Kidney glomerular epithelial cell (primary cell): ENCODE results near the gene HIBADH.
"Not testable (repeated sequence)": the region's sequence is repeated elsewhere in the genome, so short reads cannot be mapped to it uniquely, and the experiment has no call there.

Experiments
- DNase-seq: peaks from one replicate; lab custom pipeline; 2025; lab: John Stamatoyannopoulos, UW

The HIBADH gene

DNA sequence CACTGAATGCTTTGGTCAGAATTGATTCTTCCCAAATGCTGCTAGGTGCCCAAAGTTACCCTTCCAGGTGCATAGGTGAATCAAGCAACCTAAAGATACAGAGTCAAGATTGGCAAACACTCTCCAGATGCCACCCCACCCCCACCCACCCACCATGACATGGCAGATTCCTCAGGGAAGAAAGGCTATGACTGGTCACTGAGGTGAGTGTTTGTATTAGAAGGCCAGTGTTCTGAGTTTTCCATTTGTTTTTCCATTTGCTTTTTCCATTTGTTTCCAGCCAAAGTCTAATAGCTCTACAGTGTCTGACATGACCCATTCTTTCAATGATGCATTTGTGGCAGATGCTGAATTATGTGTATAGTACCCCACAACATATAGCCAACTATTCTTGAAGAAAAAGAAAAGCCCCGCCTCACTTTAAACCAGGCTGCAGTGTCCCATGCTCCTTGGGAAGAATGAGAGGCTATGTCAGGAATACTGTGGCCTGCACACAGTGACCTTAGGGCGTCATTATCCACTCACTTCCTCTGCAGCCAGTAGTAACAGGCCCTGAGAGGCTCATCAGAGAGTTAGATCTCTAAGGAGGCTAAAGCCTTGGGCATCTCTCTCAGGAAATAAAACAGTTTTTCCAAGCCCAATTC lies 16.1 kb upstream of the HIBADH start:
- DNase-seq, result no peak

DNA sequence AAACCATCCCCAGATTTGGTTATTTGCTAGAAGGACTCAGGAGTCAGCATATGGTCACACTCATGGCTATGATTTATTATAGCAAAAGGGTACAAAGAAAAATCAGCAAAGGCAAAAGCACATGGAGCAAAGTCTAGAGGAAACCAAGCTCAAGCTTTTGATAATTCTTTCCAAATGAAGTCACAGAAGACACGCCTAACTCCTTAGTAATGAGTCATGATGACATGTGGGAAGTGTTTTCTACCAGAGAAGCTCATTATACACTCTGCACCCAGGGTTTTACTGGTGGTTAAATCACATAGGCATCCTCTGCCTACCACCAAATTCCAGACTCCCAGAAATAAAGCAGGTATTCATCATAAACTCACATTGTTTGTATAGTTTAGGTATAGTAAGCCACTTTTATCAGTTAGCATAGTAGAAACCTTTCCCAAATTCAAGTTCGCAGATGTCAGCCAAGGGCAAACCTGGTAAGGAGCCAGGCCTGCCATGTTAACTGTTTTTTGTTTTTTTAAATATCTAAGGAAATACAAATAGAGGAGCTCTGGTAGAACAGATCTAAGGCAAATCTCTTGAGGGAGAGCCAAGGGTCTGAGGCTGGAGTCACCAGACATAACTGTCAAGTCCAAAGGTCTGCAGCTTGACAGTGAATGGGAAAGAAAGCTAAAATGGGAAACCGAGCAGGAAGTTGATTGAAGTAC lies 15.4 kb upstream of the HIBADH start:
- DNase-seq, result peak; percentile 90

- not testable (repeated sequence) for DNase-seq
Measured at GRCh38 chr7:27674126-27674525, 11.4 kb upstream of the HIBADH start.

- no peak for DNase-seq
Measured at GRCh38 chr7:27671675-27672074, 9.0 kb upstream of the HIBADH start.

DNA sequence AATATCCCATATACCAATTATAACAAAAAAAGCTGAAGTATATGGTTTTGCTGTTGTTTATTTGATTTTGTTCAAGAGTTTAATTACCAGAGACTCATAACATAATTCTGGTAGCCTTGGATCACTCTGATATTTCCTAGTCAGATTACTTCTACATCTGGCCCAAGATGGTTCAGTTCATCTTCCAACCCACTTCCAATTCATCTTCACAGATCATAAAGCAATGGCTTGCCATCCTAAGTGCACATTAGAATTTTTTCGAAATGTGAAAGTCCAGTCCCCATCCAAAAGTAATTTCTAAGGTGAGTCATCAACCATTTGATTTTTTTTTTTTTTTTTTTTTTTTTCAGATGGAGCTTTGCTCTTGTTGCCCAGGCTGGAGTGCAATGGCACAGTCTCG lies 8.0 kb upstream of the HIBADH start:
- no peak for DNase-seq

DNA sequence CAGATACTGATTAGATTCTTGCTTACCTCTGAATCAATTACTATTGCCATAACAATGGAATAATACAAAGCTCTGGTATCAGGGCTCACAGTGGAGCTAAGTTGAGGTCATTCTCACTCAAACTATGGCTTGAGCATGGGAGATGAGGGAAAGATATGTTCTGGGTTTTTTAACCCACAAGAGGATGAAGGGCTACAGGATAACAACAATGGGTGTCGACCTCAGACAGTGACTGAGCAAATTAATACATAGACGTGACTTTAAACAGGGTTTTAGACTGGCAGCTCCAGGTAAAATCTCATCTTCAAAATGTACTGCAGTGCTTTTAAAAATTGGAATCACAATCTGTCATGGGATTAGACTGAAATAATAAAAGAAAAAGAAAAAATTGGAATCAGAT lies 7.5 kb upstream of the HIBADH start:
- DNase-seq, result no peak

- no peak for DNase-seq
Measured at GRCh38 chr7:27665531-27665930, 2.8 kb upstream of the HIBADH start.

DNA sequence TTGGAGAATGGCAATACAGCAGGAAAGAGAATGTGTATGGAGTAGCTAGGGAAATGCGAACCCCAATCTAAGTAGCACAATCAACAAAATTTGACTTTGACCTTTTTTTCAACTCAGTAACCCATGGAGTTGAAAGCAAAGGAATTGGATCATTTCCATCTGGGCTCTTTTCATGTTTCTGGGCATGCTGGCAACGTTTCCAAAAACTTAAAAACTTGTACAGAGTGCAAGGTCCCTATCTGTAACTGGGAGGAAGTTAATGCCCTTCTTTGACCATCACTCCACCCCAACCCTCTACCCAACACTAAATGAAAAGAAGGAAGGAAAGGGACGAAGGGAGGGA lies 1.3 kb upstream of the HIBADH start:
- no peak for DNase-seq

GRCh38 chr7:27661811-27662489 lies 733 bp downstream of the HIBADH start:
- DNase-seq, result peak; percentile 40

- DNase-seq, result no peak
Measured at GRCh38 chr7:27656724-27657123, 6.0 kb downstream of the HIBADH start.

DNA sequence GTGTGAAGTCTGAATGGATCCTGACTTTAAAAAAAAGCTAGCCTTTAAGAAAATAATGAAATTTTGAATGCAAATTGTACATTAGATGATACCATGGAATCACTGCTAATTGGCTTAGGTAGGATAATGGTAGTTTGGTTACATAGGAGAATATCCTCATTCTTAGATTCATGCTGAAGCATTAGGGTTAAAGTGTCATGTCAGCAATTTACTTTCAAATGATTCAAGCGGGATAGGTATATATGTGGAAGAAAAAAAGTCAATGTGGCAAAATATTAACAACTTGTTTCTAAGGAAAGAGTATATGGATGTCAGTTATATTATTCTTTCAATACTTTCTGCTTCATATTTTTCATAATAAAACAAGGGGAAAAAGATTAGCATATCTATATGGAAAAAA lies 7.5 kb downstream of the HIBADH start:
- DNase-seq, result no peak

DNA sequence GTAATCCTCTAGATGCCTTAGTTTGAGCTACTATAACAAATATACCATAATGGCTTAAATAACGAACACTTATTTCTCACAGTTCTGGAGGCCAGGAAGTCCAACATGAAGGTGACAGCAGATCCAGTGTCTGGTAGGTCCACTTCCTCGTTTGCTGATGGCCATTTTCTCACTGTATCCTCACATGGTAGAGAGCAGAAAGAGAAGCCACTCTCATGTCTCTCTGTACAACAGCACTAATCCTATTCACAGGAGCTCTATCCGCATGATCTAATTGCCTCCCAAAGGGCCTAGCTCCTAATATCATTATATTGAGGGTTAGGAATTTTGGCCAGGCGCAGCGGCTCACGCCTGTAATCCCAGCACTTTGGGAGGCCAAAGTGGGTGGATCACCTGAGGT lies 10.2 kb downstream of the HIBADH start:
- no peak for DNase-seq

DNA sequence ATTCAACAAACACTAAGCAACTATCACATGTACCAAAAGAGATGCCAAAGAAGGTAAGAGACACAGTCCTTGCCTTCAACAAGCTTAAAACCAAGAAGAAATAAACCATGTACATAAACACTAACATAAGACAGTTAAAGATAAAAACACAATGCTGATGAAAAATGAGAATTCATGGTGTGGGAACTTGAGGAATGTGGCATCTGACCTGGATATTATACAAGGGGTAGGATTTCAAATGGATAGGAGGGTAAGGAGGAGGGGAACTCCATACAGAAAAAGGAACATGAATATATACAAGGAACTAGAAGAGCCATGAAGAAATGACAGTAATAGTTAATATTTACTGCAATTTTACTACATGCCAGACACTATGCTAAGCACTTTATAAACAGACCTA lies 11.0 kb downstream of the HIBADH start:
- no peak for DNase-seq

GRCh38 chr7:27650283-27650682 lies 12.4 kb downstream of the HIBADH start:
- no peak for DNase-seq

GRCh38 chr7:27647489-27647888 lies 15.2 kb downstream of the HIBADH start:
- DNase-seq, result no peak

GRCh38 chr7:27647046-27647445 lies 15.6 kb downstream of the HIBADH start:
- DNase-seq, result peak; percentile 47

GRCh38 chr7:27642271-27642670 lies 20.4 kb downstream of the HIBADH start:
- no peak for DNase-seq

DNA sequence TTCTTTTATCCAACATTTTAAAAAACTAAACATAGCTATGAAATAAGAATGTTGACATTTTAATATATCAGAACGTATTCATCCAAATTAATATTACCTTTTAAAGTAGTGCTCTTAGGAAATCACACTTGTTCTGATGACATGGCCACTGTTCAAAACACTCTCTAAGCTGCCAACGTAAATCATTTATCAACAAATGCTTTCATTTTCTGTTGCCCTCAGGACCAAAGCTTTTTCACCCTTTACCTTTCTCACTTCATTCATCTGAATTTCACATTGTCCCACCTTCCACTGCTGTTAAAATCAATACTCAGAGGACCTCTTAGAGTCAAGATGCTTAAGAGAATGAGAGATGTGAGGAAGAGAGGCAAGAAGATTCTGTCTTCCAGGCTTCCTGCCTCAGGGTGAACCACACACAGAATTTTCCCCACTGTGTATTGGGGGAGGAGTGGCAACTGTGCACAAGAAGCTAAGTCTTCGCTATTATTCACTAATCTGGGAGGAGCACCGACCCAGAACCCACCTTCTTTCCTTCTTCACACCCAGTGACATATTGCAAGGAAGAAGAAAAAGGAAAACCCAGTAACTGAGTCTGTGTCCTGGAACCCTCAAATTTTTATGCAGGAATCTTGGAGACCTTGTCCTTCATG lies 21.0 kb downstream of the HIBADH start:
- DNase-seq, result peak; percentile 57

GRCh38 chr7:27640884-27641574 lies 21.7 kb downstream of the HIBADH start:
- DNase-seq, result peak; percentile 57

GRCh38 chr7:27639851-27640250 lies 22.8 kb downstream of the HIBADH start:
- DNase-seq, result no peak

- not testable (repeated sequence) for DNase-seq
Measured at GRCh38 chr7:27639048-27639447, 23.6 kb downstream of the HIBADH start.

- no peak for DNase-seq
Measured at GRCh38 chr7:27636326-27637006, 26.2 kb downstream of the HIBADH start.
